GM12878 (cell line): Measurements from ENCODE around the gene LRRC74B. TPM values are rescaled to one million over a fixed set of nuclear protein-coding genes. Genes with fewer than 3 reads are reported as not detected.

ENCODE experiments used
- CHD4 ChIP-seq: fragments of 200-600 bp; sonication (generic); IDR thresholded peaks from 2 replicates; pipeline ENCODE4 v1.6.1; 2016; ENCODE audit warnings: mild to moderate bottlenecking
- CREB1 ChIP-seq: IDR thresholded peaks from 2 replicates; pipeline ENCODE4 v1.6.1; 2012; ENCODE audit warnings: low read depth, mild to moderate bottlenecking, inconsistent platforms
- FOS ChIP-seq: IDR thresholded peaks from 3 replicates; pipeline ENCODE4 v1.6.1; 2011; ENCODE audit warnings: borderline replicate concordance; ENCODE audit not compliant: insufficient read length; ENCODE audit errors: extremely low read depth
- HDAC6 ChIP-seq: fragments of 200-600 bp; sonication (generic); IDR thresholded peaks from one replicate; pipeline ENCODE4 v1.8.0; 2017; ENCODE audit warnings: antibody characterized with exemption; ENCODE audit not compliant: unreplicated experiment
- IKZF1 ChIP-seq: fragments of 450-650 bp; conservative IDR thresholded peaks from 2 replicates; pipeline ENCODE4 v1.6.1; 2017; ENCODE audit warnings: antibody characterized with exemption, mild to moderate bottlenecking
- MXI1 ChIP-seq: fragments of 150-350 bp; IDR thresholded peaks from 2 replicates; pipeline ENCODE4 v1.6.1; 2011; ENCODE audit warnings: low read depth, mild to moderate bottlenecking, inconsistent platforms, low read length, improper control_type of control experiment
- MYB ChIP-seq: fragments of 150-350 bp; IDR thresholded peaks from 2 replicates; pipeline ENCODE4 v1.6.1; 2014; ENCODE audit warnings: mild to moderate bottlenecking, low read depth, low read length, borderline replicate concordance
- NBN ChIP-seq: fragments of 450-650 bp; IDR thresholded peaks from 2 replicates; pipeline ENCODE4 v1.6.1; 2016
- NFIC ChIP-seq: IDR thresholded peaks from 2 replicates; pipeline ENCODE4 v1.6.1; 2012; ENCODE audit warnings: low read depth, mild to moderate bottlenecking, inconsistent platforms, low read length, moderate library complexity
- NFYB ChIP-seq: IDR thresholded peaks from 2 replicates; pipeline ENCODE4 v1.6.1; 2011; ENCODE audit warnings: low read depth, mild to moderate bottlenecking, low read length, improper control_type of control experiment, moderate library complexity; ENCODE audit not compliant: insufficient read depth
- NR2C1 ChIP-seq: fragments of 450-650 bp; IDR thresholded peaks from 2 replicates; pipeline ENCODE4 v1.6.1; 2017; ENCODE audit warnings: antibody characterized with exemption, mild to moderate bottlenecking, moderate library complexity
- RAD21 ChIP-seq: IDR thresholded peaks from 2 replicates; pipeline ENCODE4 v1.6.1; 2011; ENCODE audit warnings: mild to moderate bottlenecking, low read depth, low read length, moderate library complexity; ENCODE audit not compliant: insufficient read depth
- SMAD1 ChIP-seq: fragments of 450-650 bp; IDR thresholded peaks from 2 replicates; pipeline ENCODE4 v1.6.1; 2018; ENCODE audit warnings: mild to moderate bottlenecking, low read depth; ENCODE audit not compliant: partially characterized antibody
- SP1 ChIP-seq: IDR thresholded peaks from one replicate; pipeline ENCODE4 v1.6.1; 2011; ENCODE audit warnings: low read depth, low read length
- ZNF274 ChIP-seq: IDR thresholded peaks from one replicate; pipeline ENCODE4 v1.8.0; 2011; ENCODE audit not compliant: insufficient read length, insufficient read depth
- polyA plus RNA-seq, 11 experiments: library from polyadenylated mRNA; depleted of rRNA in 4 of 11; unstranded in 6 of 11; stranded (reverse) in 5 of 11; fragments of >200 nt; fragmentation: Nextera tagmentation in 4 of 11; fragmentation: Illumina TruSeq in 1 of 11; extraction: Ambion mirVana in 4 of 11; extraction: Trizol in 1 of 11; gene quantifications; 1 replicate in 1 of 11; 2 replicates in 10 of 11; pipeline versions ENCODE4 v1.2.1 to v1.2.3, GENCODE V29; 2011 to 2016; ENCODE audit warnings: inconsistent platforms in 2 of 11, missing spikeins in 2 of 11, low read depth in 1 of 11
- total RNA-seq, 4 experiments: library from RNA; depleted of rRNA in 3 of 4; stranded (reverse); fragments of >200 nt in 3 of 4; fragmentation: Illumina TruSeq in 1 of 4; extraction: Trizol in 1 of 4; gene quantifications; 2 replicates each; pipeline versions ENCODE4 v1.2.1 to v1.2.3, GENCODE V29; 2013 to 2021
- TF ChIP-seq, protein P1 (sequence below): IDR thresholded peaks from 2 replicates; pipeline ENCODE4 v1.6.1; 2011; ENCODE audit warnings: mild to moderate bottlenecking, low read depth, low read length, moderate library complexity; ENCODE audit not compliant: insufficient replicate concordance
- TF ChIP-seq, protein P2 (sequence below): IDR thresholded peaks from 2 replicates; pipeline ENCODE4 v1.6.1; 2012; ENCODE audit warnings: mild to moderate bottlenecking, low read depth, low read length
- TF ChIP-seq, protein P3 (sequence below): fragments of 450-650 bp; IDR thresholded peaks from 2 replicates; pipeline ENCODE4 v1.6.1; 2017; ENCODE audit warnings: mild to moderate bottlenecking
- TF ChIP-seq, protein P4 (sequence below): IDR thresholded peaks from 2 replicates; pipeline ENCODE4 v1.6.1; 2012; ENCODE audit warnings: low read depth, low read length, improper control_type of control experiment
- TF ChIP-seq, protein P5 (sequence below): fragments of 450-650 bp; IDR thresholded peaks from 2 replicates; pipeline ENCODE4 v1.6.1; 2016; ENCODE audit warnings: mild to moderate bottlenecking
- TF ChIP-seq, protein P6 (sequence below): fragments of 150-350 bp; IDR thresholded peaks from 2 replicates; pipeline ENCODE4 v1.6.1; 2014; ENCODE audit warnings: mild to moderate bottlenecking, low read depth, low read length

Gene LRRC74B
- total and polyA plus RNA-seq, 10 of the 15 experiments (the other 5 are each of a cell fraction or from before 2014, with no cell fraction given) = not detected

DNA sequence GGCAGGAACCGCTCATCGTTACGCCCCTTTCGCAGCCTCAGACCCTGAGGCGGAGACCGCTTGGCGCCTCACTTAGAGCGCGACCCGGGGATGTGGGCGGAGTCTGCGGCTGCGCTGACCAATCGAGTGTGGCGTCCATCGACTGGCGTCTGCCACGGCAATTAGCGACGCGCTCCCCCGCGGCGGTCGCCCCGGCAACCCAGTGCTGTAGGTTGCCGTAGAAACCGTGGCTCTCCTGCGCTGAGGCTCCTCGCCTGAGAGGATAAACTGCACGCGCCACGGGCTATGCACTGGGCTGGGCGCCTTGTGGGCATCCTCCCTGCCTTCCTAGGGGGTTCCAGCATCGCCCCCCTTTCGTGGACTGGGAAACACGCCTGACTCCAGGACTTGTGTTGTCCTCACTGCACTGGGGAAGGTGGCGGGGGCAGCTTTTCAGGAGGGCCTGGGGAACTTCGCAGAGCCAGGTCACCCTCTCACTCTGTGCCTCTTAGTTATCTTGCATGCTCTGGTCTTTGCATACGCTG, 31.5 kb upstream of the LRRC74B start (continued):
- TF ChIP-seq, protein P1, sequence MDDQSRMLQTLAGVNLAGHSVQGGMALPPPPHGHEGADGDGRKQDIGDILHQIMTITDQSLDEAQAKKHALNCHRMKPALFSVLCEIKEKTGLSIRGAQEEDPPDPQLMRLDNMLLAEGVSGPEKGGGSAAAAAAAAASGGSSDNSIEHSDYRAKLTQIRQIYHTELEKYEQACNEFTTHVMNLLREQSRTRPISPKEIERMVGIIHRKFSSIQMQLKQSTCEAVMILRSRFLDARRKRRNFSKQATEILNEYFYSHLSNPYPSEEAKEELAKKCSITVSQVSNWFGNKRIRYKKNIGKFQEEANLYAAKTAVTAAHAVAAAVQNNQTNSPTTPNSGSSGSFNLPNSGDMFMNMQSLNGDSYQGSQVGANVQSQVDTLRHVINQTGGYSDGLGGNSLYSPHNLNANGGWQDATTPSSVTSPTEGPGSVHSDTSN = peak; percentile 79
- TF ChIP-seq RAD21 (no peak), NR2C1 (no peak), IKZF1 (no peak), CHD4 (no peak), CREB1 (peak; percentile 81), MYB (no peak), HDAC6 (no peak), FOS (no peak), NFYB (peak; percentile 51; the same call in 1 of the 2 replicates), SP1 (peak; percentile 70), SMAD1 (no peak), MXI1 (peak; percentile 96), NFIC (no peak), ZNF274 (no peak), NBN (no peak)
- TF ChIP-seq, protein P2, sequence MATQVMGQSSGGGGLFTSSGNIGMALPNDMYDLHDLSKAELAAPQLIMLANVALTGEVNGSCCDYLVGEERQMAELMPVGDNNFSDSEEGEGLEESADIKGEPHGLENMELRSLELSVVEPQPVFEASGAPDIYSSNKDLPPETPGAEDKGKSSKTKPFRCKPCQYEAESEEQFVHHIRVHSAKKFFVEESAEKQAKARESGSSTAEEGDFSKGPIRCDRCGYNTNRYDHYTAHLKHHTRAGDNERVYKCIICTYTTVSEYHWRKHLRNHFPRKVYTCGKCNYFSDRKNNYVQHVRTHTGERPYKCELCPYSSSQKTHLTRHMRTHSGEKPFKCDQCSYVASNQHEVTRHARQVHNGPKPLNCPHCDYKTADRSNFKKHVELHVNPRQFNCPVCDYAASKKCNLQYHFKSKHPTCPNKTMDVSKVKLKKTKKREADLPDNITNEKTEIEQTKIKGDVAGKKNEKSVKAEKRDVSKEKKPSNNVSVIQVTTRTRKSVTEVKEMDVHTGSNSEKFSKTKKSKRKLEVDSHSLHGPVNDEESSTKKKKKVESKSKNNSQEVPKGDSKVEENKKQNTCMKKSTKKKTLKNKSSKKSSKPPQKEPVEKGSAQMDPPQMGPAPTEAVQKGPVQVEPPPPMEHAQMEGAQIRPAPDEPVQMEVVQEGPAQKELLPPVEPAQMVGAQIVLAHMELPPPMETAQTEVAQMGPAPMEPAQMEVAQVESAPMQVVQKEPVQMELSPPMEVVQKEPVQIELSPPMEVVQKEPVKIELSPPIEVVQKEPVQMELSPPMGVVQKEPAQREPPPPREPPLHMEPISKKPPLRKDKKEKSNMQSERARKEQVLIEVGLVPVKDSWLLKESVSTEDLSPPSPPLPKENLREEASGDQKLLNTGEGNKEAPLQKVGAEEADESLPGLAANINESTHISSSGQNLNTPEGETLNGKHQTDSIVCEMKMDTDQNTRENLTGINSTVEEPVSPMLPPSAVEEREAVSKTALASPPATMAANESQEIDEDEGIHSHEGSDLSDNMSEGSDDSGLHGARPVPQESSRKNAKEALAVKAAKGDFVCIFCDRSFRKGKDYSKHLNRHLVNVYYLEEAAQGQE = no peak
- TF ChIP-seq, protein P3, sequence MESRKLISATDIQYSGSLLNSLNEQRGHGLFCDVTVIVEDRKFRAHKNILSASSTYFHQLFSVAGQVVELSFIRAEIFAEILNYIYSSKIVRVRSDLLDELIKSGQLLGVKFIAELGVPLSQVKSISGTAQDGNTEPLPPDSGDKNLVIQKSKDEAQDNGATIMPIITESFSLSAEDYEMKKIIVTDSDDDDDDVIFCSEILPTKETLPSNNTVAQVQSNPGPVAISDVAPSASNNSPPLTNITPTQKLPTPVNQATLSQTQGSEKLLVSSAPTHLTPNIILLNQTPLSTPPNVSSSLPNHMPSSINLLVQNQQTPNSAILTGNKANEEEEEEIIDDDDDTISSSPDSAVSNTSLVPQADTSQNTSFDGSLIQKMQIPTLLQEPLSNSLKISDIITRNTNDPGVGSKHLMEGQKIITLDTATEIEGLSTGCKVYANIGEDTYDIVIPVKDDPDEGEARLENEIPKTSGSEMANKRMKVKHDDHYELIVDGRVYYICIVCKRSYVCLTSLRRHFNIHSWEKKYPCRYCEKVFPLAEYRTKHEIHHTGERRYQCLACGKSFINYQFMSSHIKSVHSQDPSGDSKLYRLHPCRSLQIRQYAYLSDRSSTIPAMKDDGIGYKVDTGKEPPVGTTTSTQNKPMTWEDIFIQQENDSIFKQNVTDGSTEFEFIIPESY = no peak
- TF ChIP-seq, protein P4, sequence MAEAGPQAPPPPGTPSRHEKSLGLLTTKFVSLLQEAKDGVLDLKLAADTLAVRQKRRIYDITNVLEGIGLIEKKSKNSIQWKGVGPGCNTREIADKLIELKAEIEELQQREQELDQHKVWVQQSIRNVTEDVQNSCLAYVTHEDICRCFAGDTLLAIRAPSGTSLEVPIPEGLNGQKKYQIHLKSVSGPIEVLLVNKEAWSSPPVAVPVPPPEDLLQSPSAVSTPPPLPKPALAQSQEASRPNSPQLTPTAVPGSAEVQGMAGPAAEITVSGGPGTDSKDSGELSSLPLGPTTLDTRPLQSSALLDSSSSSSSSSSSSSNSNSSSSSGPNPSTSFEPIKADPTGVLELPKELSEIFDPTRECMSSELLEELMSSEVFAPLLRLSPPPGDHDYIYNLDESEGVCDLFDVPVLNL = no peak
- TF ChIP-seq, protein P5, sequence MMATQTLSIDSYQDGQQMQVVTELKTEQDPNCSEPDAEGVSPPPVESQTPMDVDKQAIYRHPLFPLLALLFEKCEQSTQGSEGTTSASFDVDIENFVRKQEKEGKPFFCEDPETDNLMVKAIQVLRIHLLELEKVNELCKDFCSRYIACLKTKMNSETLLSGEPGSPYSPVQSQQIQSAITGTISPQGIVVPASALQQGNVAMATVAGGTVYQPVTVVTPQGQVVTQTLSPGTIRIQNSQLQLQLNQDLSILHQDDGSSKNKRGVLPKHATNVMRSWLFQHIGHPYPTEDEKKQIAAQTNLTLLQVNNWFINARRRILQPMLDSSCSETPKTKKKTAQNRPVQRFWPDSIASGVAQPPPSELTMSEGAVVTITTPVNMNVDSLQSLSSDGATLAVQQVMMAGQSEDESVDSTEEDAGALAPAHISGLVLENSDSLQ = peak; percentile 92
- TF ChIP-seq, protein P6, sequence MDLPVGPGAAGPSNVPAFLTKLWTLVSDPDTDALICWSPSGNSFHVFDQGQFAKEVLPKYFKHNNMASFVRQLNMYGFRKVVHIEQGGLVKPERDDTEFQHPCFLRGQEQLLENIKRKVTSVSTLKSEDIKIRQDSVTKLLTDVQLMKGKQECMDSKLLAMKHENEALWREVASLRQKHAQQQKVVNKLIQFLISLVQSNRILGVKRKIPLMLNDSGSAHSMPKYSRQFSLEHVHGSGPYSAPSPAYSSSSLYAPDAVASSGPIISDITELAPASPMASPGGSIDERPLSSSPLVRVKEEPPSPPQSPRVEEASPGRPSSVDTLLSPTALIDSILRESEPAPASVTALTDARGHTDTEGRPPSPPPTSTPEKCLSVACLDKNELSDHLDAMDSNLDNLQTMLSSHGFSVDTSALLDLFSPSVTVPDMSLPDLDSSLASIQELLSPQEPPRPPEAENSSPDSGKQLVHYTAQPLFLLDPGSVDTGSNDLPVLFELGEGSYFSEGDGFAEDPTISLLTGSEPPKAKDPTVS = no peak
